ENCODE results near the gene ARPC1B. TPM values are rescaled to one million over a fixed set of nuclear protein-coding genes. Genes with fewer than 3 reads are reported as not detected.

Gene ARPC1B
- total RNA-seq, 1 donor from 2014 or later: 565 TPM

Other genes with a start within 250 kb of the ARPC1B start
- gene SMURF1, start 230.6 kb upstream of the ARPC1B start, total RNA-seq: 40.6 and 51.2 TPM in 2 replicates
- not detected in 2 replicates for gene KPNA7, start 166.6 kb upstream of the ARPC1B start, total RNA-seq
- 0.05 and 1.4 TPM in 2 replicates for gene MYH16, start 101.9 kb upstream of the ARPC1B start, total RNA-seq
- 101 and 169 TPM in 2 replicates for gene ARPC1A, start 48.8 kb upstream of the ARPC1B start, total RNA-seq
- 77.4 and 89.1 TPM in 2 replicates for gene PDAP1, start 33.9 kb downstream of the ARPC1B start, total RNA-seq
- 77.7 and 128 TPM in 2 replicates for gene BUD31, start 34.2 kb downstream of the ARPC1B start, total RNA-seq
- 6.7 and 8.7 TPM in 2 replicates for gene PTCD1, start 64.1 kb downstream of the ARPC1B start, total RNA-seq
- 21.6 and 22.2 TPM in 2 replicates for gene CPSF4, start 64.2 kb downstream of the ARPC1B start, total RNA-seq
- 510 and 1,187 TPM in 2 replicates for gene ATP5MF, start 91.4 kb downstream of the ARPC1B start, total RNA-seq
- 3.0 and 8.8 TPM in 2 replicates for gene ZNF789, start 98.2 kb downstream of the ARPC1B start, total RNA-seq
- 28.4 and 36.8 TPM in 2 replicates for gene ZNF394, start 125.6 kb downstream of the ARPC1B start, total RNA-seq
- 10.1 and 19.8 TPM in 2 replicates for gene ZKSCAN5, start 129.9 kb downstream of the ARPC1B start, total RNA-seq
- 7.5 and 13.3 TPM in 2 replicates for gene FAM200A, start 177.4 kb downstream of the ARPC1B start, total RNA-seq
- 69.5 and 91.5 TPM in 2 replicates for gene ZNF655, start 183.9 kb downstream of the ARPC1B start, total RNA-seq
- 0.55 TPM in 1 of 2 replicates, not detected in the other for gene TMEM225B, start 223.5 kb downstream of the ARPC1B start, total RNA-seq
- 10.1 and 16.6 TPM in 2 replicates for gene ZSCAN25, start 242.2 kb downstream of the ARPC1B start, total RNA-seq